Measurements from ENCODE around the gene SRBD1. TPM values are rescaled to one million over a fixed set of nuclear protein-coding genes. Genes with fewer than 3 reads are reported as not detected.
A peak's percentile ranks its signal among the peaks of the same experiment; 100 is the strongest.

The SRBD1 gene
- total RNA-seq, 8 experiments from 2014 or later = 17.0 to 27.1 (median 20.4) TPM

DNA sequence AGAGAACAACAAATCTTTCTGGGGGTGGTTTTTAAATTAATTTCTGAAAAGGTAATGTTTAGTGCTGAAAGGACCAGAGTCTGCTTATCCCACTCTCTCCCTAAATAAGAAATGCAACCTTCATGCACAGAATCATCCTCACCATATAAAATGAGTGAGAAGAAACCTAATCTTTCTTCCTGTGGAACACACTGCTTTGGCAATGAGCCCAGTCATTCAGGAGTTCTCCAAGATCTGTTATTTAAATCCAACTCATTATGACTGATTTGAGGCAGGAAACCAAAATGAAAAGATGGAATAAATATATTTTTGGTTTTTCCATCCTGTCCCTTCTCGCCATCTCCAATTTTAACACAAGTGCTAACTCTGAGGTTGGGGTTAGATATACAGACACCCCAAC, 228.3 kb downstream of the SRBD1 start:
- no peak for ATAC-seq (replicated peaks in 6 of 8)
- no peaks in the 10 kb centered on the region for H3K4me1 ChIP-seq (replicated peaks in 1 of 2)
- no peak overlapping the region for H3K27ac ChIP-seq
- in situ Hi-C loops (cut with MboI; ENCODE audit: low pct_unique_long_range_greater_than_20kb in 2 of 9, low sequenced_read_pairs in 9 of 9, unreplicated experiment in 9 of 9) = no loop called here
- no peak overlapping the region for H3K4me3 ChIP-seq
- WGBS, 10 experiments = 80 to 100% (median 100%) methylated on average over 1 of the region's 1 CpG; no CpG with 5 or more reads in 2 of the 10 experiments

DNA sequence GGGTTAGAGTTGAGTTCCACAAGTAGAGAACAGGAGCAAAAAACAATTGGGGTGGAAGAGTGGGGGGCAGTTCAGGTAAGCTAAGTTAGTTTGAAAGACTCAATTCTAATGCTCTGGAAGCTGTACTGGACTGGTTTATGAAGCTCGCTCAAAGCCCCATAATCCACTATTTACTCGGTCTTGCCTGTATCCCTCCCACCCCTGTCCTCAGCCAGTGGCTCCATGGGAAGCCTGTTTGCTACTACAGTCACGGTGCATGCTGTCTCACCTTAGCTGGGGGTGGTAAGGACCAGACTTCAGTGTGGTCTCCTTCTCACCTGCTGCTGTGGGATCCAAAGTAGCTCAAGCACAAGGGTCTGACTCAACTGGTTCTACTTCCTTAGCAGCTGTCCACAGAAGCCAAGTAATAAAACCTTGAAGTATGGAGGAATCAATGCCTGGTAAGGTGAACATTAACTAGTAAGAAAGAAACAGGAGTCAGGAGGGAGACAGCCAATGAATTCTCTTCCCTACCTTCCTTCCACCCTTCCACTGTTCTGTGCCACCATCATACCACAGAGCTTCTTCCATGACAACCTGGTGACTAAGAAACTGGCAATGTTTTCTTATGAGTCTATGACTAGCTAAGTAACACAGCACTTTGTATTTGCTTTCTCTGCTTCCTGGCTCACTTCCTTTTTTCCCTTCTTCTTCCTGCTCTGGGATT, 230.8 kb downstream of the SRBD1 start:
- in situ Hi-C loops (cut with MboI; ENCODE audit: low pct_unique_long_range_greater_than_20kb in 2 of 9, low sequenced_read_pairs in 9 of 9, unreplicated experiment in 9 of 9) = no loop called here
- Histone ChIP-seq H3K27ac (no peak overlapping the region), H3K4me1 (replicated peaks in 1 of 2) (no peaks in the 10 kb centered on the region), H3K4me3 (no peak overlapping the region)
- WGBS, 10 experiments = 85 to 100% (median 100%) methylated on average over 1 to 3 of the region's 3 CpGs; no CpG with 5 or more reads in 5 of the 10 experiments
- ATAC-seq (replicated peaks in 6 of 8) = peak in 1 of 8 experiments; percentile 57

DNA sequence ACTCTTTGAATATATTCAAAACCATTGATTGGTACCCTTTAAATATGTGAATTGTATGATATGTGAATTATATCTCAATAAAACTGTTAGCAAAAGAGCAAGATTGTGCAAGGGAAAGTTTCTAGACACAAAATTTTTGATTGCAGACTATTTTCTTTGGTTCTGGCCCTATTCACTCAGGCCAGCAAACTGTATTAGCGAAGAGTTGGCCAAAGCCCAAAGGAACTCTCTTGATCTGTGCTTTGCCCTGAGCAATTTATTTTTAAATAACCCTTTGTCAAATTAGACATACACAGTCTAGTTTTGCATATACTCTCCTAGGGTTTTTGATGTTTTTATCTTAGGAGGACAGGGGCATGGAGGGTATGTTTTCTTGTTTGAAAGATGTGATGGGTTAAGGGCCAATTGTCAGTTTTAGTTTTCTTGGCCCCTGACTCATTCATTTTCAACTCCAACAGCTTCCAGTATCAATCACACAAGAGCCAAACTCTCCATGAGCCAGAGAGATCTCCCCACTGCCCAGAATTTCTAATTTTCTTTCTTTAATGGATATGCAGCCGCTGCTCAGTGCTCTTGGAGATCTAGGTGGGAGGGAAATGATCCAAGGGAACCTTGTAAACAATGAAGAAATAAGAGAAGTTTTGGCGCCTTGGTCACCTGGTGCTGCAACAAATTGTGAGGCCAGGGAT, 231.5 kb downstream of the SRBD1 start:
- WGBS, 10 experiments = 78 to 100% (median 88%) methylated on average over 1 to 3 of the region's 3 CpGs; no CpG with 5 or more reads in 2 of the 10 experiments
- Histone ChIP-seq H3K4me3 (no peak overlapping the region), H3K27ac (no peak overlapping the region), H3K4me1 (replicated peaks in 1 of 2) (no peaks in the 10 kb centered on the region)
- in situ Hi-C loops (cut with MboI; ENCODE audit: low pct_unique_long_range_greater_than_20kb in 2 of 9, low sequenced_read_pairs in 9 of 9, unreplicated experiment in 9 of 9) = no loop called here
- no peak for ATAC-seq (replicated peaks in 6 of 8)

DNA sequence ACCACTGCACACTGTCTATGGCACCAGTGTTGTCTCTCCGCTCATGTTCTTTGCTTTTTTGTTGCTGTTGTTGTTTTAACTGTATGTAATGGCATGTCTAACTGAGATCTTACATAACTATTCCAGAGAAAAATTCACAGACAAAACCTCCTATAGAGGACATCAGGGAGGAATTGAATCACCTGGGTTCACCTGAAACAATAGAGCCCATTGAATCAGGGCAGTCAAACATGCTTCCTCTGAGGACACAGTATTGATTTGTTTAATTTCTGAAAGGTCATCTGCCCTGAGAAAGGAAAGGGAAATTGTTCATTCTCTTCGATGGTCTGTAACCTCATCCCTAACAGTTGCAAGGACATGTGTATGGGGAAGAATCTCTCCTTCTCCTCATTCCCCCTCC, 237.5 kb downstream of the SRBD1 start:
- 91 to 100% (median 100%) methylated on average over 1 to 2 of the region's 2 CpGs for WGBS, 10 experiments
- H3K4me3 ChIP-seq = no peak overlapping the region
- no peaks in the 10 kb centered on the region for H3K4me1 ChIP-seq (replicated peaks in 1 of 2)
- no peak for ATAC-seq (replicated peaks in 6 of 8)
- in situ Hi-C loops (cut with MboI; ENCODE audit: low pct_unique_long_range_greater_than_20kb in 2 of 9, low sequenced_read_pairs in 9 of 9, unreplicated experiment in 9 of 9) = no loop called here
- H3K27ac ChIP-seq = no peak overlapping the region

DNA sequence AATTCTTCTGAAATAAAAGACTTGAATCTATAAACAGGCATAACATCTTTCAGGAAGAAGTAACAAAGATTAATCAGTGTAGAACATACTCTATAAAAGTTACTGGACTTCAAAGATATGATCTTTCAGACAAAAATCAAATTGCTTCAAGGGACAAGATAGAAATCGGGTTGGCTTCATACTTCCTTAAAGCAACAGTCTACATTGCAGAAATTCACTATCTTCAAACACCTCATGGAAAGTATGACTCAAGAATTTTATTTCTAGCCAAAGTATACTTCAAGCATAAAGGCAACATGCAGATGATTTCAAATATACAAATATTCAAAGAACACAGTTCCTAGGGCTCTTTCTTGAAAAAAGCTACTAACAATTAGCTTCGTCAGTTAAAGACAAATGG, 240.7 kb downstream of the SRBD1 start:
- in situ Hi-C loops (cut with MboI; ENCODE audit: low pct_unique_long_range_greater_than_20kb in 2 of 9, low sequenced_read_pairs in 9 of 9, unreplicated experiment in 9 of 9) = no loop called here
- WGBS, 10 experiments = 47 to 100% (median 90%) methylated on average over 1 to 2 of the region's 2 CpGs
- Histone ChIP-seq H3K4me1 (replicated peaks in 1 of 2) (no peaks in the 10 kb centered on the region), H3K27ac (no peak overlapping the region), H3K4me3 (no peak overlapping the region)
- peak in 3 of 8 experiments; percentile 12 to 64 (median 55) for ATAC-seq (replicated peaks in 6 of 8)

DNA sequence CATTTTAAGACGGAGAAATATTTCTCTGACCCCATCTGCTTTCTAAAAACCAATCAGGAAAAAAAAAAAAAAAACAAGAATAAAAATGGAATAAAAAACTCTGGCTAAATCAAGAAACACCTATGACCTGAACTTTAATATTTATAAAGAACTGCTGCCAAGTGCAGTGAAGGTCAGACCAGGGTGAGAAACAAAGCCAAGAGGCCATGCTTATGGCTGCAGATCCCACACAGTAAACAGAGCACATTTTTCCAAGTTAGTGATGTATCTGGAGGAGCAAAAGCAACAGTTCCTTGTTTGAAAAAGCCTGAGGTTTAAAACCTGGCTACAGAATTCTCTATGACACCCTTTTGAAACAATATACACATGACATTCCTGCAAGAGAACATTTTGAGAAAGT, 242.3 kb downstream of the SRBD1 start:
- no peak overlapping the region for H3K27ac ChIP-seq
- no peak overlapping the region for H3K4me3 ChIP-seq
- WGBS, 10 experiments = 87 to 100% (median 98%) methylated on average over 1 of the region's 1 CpG; no CpG with 5 or more reads in 2 of the 10 experiments
- in situ Hi-C loops (cut with MboI; ENCODE audit: low pct_unique_long_range_greater_than_20kb in 2 of 9, low sequenced_read_pairs in 9 of 9, unreplicated experiment in 9 of 9) = no loop called here
- H3K4me1 ChIP-seq (replicated peaks in 1 of 2) = no peaks in the 10 kb centered on the region
- ATAC-seq (replicated peaks in 6 of 8) = peak in 1 of 8 experiments; percentile 43

DNA sequence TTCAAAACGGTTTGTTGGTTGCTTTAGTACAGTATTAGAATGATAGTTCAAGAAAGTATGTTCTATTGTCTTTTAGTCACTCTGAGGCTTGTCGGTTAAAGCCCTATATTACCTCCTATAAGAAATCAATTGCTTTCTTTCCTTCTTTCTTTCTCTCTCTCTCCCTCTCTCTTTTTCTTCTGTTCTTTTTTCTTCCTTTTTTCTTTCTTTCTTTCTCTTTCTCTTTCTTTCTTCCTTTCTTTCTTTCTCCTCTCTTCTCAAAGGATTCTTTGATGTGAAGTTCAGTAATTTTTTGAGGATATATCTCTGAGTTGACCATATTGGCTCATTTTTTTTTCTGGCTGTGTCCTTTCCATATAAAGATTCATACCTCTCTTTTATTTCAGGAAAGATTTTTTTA, 249.4 kb downstream of the SRBD1 start:
- no peak overlapping the region for H3K27ac ChIP-seq
- WGBS, 10 experiments = 46 to 100% (median 64%) methylated on average over 1 to 2 of the region's 2 CpGs
- in situ Hi-C loops (cut with MboI; ENCODE audit: low pct_unique_long_range_greater_than_20kb in 2 of 9, low sequenced_read_pairs in 9 of 9, unreplicated experiment in 9 of 9) = no loop called here
- no peak for ATAC-seq (replicated peaks in 6 of 8)
- no peak overlapping the region for H3K4me3 ChIP-seq
- H3K4me1 ChIP-seq (replicated peaks in 1 of 2) = no peaks in the 10 kb centered on the region

DNA sequence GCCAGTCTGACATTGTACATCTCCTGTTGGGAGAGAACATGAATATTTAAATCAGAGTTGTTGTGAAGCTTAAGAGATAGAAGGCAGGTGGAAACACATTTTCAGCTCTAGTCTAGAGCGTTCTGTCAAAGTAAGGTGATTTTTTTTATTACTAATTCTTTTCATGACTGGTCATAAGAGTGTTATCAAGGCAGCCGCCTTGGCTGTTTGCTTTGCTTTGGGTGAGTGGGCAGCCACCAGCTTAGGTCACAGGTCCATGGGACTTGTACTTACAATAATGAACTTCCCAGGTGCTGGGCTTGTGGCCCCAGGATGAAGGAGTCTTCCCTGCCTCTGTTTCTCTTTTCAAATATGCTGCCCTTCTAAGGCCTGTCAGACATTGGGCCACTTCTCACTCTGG, 256.3 kb downstream of the SRBD1 start:
- 67 to 100% (median 100%) methylated on average over 1 to 2 of the region's 2 CpGs; no CpG with 5 or more reads in 4 of the 10 experiments for WGBS, 10 experiments
- no peak for ATAC-seq (replicated peaks in 6 of 8)
- Histone ChIP-seq H3K4me1 (replicated peaks in 1 of 2) (no peaks in the 10 kb centered on the region), H3K27ac (no peak overlapping the region), H3K4me3 (no peak overlapping the region)
- in situ Hi-C loops (cut with MboI; ENCODE audit: low pct_unique_long_range_greater_than_20kb in 2 of 9, low sequenced_read_pairs in 9 of 9, unreplicated experiment in 9 of 9) = no loop called here

DNA sequence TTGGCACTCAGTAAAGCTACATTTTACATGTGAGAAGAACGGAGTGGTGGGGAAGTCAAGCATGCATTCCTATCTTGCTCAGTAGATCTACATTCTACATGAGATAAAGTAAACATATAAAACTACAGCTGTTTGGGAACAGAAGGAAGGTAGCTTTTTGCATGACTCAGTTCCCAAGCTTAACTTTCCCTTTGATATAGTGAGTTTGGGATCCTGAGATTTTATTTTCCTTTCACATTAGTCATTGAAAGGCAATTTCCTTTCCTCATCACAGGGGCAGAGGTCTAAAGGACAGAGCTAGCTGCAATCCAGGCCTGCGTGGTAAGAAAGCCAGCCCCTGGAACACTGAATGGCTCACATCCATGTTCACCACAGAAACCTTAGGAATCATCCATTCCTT, 257.2 kb downstream of the SRBD1 start:
- no peak for ATAC-seq (replicated peaks in 6 of 8)
- Histone ChIP-seq H3K4me1 (replicated peaks in 1 of 2) (no peaks in the 10 kb centered on the region), H3K27ac (no peak overlapping the region), H3K4me3 (no peak overlapping the region)
- in situ Hi-C loops (cut with MboI; ENCODE audit: low pct_unique_long_range_greater_than_20kb in 2 of 9, low sequenced_read_pairs in 9 of 9, unreplicated experiment in 9 of 9) = no loop called here
- WGBS, 10 experiments = 0 to 90% (median 82%) methylated on average over 1 to 2 of the region's 2 CpGs; no CpG with 5 or more reads in 3 of the 10 experiments

DNA sequence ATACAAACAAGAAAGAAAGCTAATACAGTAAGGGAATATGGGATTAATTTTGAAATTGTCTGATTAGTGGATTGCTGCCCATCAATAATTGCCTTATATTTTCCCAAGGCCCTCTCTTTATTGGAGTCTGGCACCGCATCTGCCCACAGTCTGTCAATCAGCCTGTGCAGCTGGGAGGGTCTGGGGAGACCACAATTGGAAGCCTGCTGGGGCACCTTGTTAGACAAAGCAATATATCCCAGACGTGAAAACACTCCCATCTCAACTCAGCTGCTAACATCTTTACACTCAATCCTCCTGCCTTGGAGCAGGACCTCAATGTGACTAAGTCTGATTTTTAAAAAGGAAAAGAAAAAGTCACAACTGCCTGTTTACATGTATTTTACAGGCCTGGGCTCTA, 258.6 kb downstream of the SRBD1 start:
- in situ Hi-C loops (cut with MboI; ENCODE audit: low pct_unique_long_range_greater_than_20kb in 2 of 9, low sequenced_read_pairs in 9 of 9, unreplicated experiment in 9 of 9) = no loop called here
- Histone ChIP-seq H3K4me3 (no peak overlapping the region), H3K27ac (no peak overlapping the region), H3K4me1 (replicated peaks in 1 of 2) (no peaks in the 10 kb centered on the region)
- no peak for ATAC-seq (replicated peaks in 6 of 8)
- 50 to 89% (median 83%) methylated on average over 1 to 2 of the region's 2 CpGs; no CpG with 5 or more reads in 4 of the 10 experiments for WGBS, 10 experiments

DNA sequence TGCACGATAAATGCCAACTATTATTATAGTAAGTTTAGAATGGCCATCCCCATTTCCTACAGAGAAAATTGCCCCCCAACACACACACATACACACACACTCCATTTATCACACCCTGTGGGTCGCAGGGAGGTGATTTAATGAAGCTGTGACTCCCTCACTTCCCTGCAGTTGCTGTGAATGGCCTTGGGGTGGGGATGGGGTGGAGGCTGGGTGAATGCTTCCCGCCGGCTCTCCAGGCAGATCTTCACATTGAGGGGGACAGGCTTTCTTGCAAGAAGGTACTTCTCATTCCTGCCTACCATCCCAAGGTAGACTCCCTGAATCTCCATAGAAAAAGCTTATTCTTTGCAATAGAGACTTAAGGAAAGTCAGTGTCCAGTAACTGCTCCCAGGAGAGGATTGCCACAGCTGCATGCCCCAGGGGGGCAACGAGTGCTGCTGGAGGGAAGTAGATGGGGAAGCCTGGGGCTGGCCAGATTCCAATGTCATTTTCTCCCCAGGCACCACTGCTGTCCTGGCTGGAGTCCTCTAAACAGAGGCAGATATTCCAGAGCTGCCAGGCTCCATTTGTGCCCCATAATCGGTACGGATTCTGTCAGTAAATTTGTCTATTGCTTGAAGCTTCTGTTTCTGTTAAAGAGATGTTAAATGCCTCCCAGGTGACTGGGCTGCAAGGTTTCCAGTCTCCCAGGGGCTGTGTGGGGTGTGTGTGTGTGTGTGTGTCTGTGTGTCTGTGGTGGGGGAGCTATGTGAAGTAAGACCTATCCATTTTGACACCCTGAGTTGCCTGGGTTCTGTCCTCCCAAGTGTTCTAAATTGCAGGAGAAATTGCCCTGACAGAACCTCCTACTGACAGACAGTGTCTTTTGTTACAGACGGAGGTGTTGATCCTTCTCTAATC, 265.5 kb downstream of the SRBD1 start:
- in situ Hi-C loops (cut with MboI; ENCODE audit: low pct_unique_long_range_greater_than_20kb in 2 of 9, low sequenced_read_pairs in 9 of 9, unreplicated experiment in 9 of 9) = loop anchor here in 1 of 9 experiments (25.0 kb wide), 1 partner anchor 358 kb away; no protein-coding TSS in a partner anchor
- Histone ChIP-seq H3K4me3 (no peak overlapping the region), H3K27ac (no peak overlapping the region), H3K4me1 (replicated peaks in 1 of 2) (no peaks in the 10 kb centered on the region)
- peak in 3 of 8 experiments; percentile 20 to 57 (median 57) for ATAC-seq (replicated peaks in 6 of 8)
- 0 to 100% (median 58%) methylated on average over 1 to 4 of the region's 8 CpGs; no CpG with 5 or more reads in 1 of the 10 experiments for WGBS, 10 experiments

DNA sequence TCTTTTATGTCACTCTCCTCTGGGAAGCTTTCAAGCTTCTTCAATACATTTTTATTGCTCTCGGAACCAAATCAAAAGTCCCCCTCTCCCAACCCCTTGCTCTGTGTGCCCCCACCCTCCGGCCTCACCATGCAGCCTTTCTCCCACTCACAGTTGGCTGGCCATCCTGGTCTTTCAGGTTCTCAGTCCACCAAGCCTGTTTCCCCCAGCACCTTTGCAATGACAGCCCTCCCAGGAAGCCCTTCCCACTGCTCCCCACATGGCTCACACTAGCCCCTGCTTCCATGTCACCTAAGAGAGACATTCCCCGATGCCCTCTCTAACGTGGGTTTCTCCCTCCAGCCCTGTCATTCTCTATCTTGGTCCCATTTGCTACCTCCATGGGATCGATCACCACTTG, 266.6 kb downstream of the SRBD1 start:
- no peak for ATAC-seq (replicated peaks in 6 of 8)
- in situ Hi-C loops (cut with MboI; ENCODE audit: low pct_unique_long_range_greater_than_20kb in 2 of 9, low sequenced_read_pairs in 9 of 9, unreplicated experiment in 9 of 9) = loop anchor here in 1 of 9 experiments (25.0 kb wide), 1 partner anchor 357 kb away; no protein-coding TSS in a partner anchor
- WGBS, 10 experiments = 43 to 100% (median 93%) methylated on average over 1 to 4 of the region's 5 CpGs
- Histone ChIP-seq H3K4me3 (no peak overlapping the region), H3K4me1 (replicated peaks in 1 of 2) (no peaks in the 10 kb centered on the region), H3K27ac (no peak overlapping the region)

DNA sequence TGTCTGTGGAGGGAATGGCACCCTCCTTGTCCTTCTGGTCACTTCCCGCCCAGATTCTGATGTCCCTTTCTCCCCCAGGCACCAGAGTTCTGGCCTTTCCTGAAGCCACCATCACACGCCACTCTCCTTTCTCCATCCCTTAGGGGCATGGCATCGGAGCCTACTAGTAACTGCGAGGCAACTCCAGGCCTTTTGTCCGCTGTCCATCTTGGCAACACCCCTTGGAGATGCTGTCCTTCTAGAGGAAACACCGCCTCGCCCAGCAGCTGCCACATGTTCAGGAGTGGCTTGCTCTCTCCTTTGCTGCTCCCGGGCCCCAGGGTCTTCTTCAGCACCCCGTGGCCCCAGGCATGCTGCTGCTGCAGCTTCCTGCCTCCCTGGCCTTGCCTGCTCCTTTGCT, 267.0 kb downstream of the SRBD1 start:
- in situ Hi-C loops (cut with MboI; ENCODE audit: low pct_unique_long_range_greater_than_20kb in 2 of 9, low sequenced_read_pairs in 9 of 9, unreplicated experiment in 9 of 9) = loop anchor here in 1 of 9 experiments (25.0 kb wide), 1 partner anchor 357 kb away; no protein-coding TSS in a partner anchor
- 40 to 93% (median 87%) methylated on average over 1 to 6 of the region's 9 CpGs; no CpG with 5 or more reads in 6 of the 10 experiments for whole genome bisulfite sequencing, 10 experiments
- H3K4me3 ChIP-seq = no peak overlapping the region
- no peak for ATAC-seq (replicated peaks in 6 of 8)
- no peak overlapping the region for H3K27ac ChIP-seq
- H3K4me1 ChIP-seq (replicated peaks in 1 of 2) = no peaks in the 10 kb centered on the region
